GM18505 (cell line): ENCODE measurements around the gene SLC2A9.
A peak's percentile ranks its signal among the peaks of the same experiment; 100 is the strongest.

Source experiments
- ATAC-seq: cut with Tn5 transposase; IDR thresholded peaks from one replicate; pipeline ENCODE4 v1.9.1; 2021; ENCODE audit not compliant: unreplicated experiment
- POLR2A ChIP-seq: IDR thresholded peaks from 4 replicates; pipeline ENCODE4 v1.6.1; 2011; ENCODE audit warnings: borderline replicate concordance; ENCODE audit not compliant: insufficient read depth, insufficient read length; ENCODE audit errors: extremely low read depth

The SLC2A9 gene

GRCh38 chr4:10022346-10023049 lies 1.2 kb upstream of the SLC2A9 start:
- no peak for ATAC-seq
- TF ChIP-seq POLR2A, result no peak

- no peak for TF ChIP-seq POLR2A
- no peak for ATAC-seq
Measured at GRCh38 chr4:10021653-10022023, 341 bp upstream of the SLC2A9 start.

GRCh38 chr4:10020106-10020505 lies 1.2 kb downstream of the SLC2A9 start:
- no peak for ATAC-seq
- TF ChIP-seq POLR2A, result no peak

- no peak for TF ChIP-seq POLR2A
- ATAC-seq, result no peak
Measured at GRCh38 chr4:10019521-10020051, 1.7 kb downstream of the SLC2A9 start.

- ATAC-seq, result peak; percentile 98
- TF ChIP-seq POLR2A, result peak; percentile 84
Measured at GRCh38 chr4:10018818-10019461, 2.4 kb downstream of the SLC2A9 start.

- no peak for ATAC-seq
- no peak for TF ChIP-seq POLR2A
Measured at GRCh38 chr4:10017037-10017893, 4.0 kb downstream of the SLC2A9 start.

GRCh38 chr4:10016169-10016568 lies 5.1 kb downstream of the SLC2A9 start:
- ATAC-seq, result no peak
- TF ChIP-seq POLR2A, result no peak

- ATAC-seq, result no peak
- no peak for TF ChIP-seq POLR2A
Measured at GRCh38 chr4:10015140-10015753, 6.0 kb downstream of the SLC2A9 start.

- TF ChIP-seq POLR2A, result no peak
- ATAC-seq, result no peak
Measured at GRCh38 chr4:10013722-10014121, 7.6 kb downstream of the SLC2A9 start.

- ATAC-seq, result no peak
- TF ChIP-seq POLR2A, result no peak
Measured at GRCh38 chr4:10011885-10012284, 9.4 kb downstream of the SLC2A9 start.

GRCh38 chr4:10011277-10011676 lies 10.0 kb downstream of the SLC2A9 start:
- TF ChIP-seq POLR2A, result no peak
- ATAC-seq, result no peak

GRCh38 chr4:10009861-10010500 lies 11.3 kb downstream of the SLC2A9 start:
- no peak for TF ChIP-seq POLR2A
- no peak for ATAC-seq
